AG10803 (cell line): ENCODE measurements around the gene VSTM1.

Experiments
- DNase-seq: peaks from one replicate; pipeline ENCODE4 v3.0.0; 2010; ENCODE audit warnings: low read depth
- H3K4me3 ChIP-seq: 2 replicates; pipeline ENCODE4 v1.5.1; 2011; ENCODE audit warnings: mild to moderate bottlenecking, low read length, control low read depth
- CTCF ChIP-seq: conservative IDR thresholded peaks from 2 replicates; pipeline ENCODE4 v1.5.1; 2011; ENCODE audit warnings: mild to moderate bottlenecking, low read length, control low read depth, inconsistent platforms

Gene VSTM1

GRCh38 chr19:53993448-53993847 lies 70.2 kb downstream of the VSTM1 start:
- DNase-seq, result no peak

GRCh38 chr19:53992815-53993214 lies 70.9 kb downstream of the VSTM1 start:
- no peak overlapping the region for H3K4me3 ChIP-seq
- TF ChIP-seq CTCF, result no peak
- DNase-seq, result no peak

More at GRCh38 chr19:53993448-53993847, 70.2 kb downstream of the VSTM1 start:
- H3K4me3 ChIP-seq, result no peak overlapping the region
- no peak for TF ChIP-seq CTCF

GRCh38 chr19:53992211-53992610 lies 71.5 kb downstream of the VSTM1 start:
- no peak for DNase-seq
- no peak for TF ChIP-seq CTCF
- H3K4me3 ChIP-seq, result no peak overlapping the region

- TF ChIP-seq CTCF, result no peak
- H3K4me3 ChIP-seq, result peak within 1 kb of the TSS; percentile 30
- DNase-seq, result no peak
Observed at GRCh38 chr19:53991224-53992113, 72.2 kb downstream of the VSTM1 start, which contains the start of gene CACNG6. Gene CACNG6, plus strand, starts transcription at chr19:53991637. Its CDS starts 1,241 bp downstream, at chr19:53992878.
